Choroid plexus epithelial cell (primary cell): Measurements from ENCODE around the gene DLGAP1.

Experiments used
- DNase-seq: peaks from one replicate; pipeline ENCODE4 v3.0.0-alpha.2; 2010; ENCODE audit warnings: low read depth
- H3K4me3 ChIP-seq: 2 replicates; pipeline ENCODE4 v1.5.1; 2011; ENCODE audit warnings: low read depth, mild to moderate bottlenecking, control low read depth, low read length, moderate library complexity
- CTCF ChIP-seq: conservative IDR thresholded peaks from 2 replicates; pipeline ENCODE4 v1.5.1; 2011; ENCODE audit warnings: low read depth, mild to moderate bottlenecking, control low read depth, inconsistent platforms, low read length, moderate library complexity

Gene DLGAP1

DNA sequence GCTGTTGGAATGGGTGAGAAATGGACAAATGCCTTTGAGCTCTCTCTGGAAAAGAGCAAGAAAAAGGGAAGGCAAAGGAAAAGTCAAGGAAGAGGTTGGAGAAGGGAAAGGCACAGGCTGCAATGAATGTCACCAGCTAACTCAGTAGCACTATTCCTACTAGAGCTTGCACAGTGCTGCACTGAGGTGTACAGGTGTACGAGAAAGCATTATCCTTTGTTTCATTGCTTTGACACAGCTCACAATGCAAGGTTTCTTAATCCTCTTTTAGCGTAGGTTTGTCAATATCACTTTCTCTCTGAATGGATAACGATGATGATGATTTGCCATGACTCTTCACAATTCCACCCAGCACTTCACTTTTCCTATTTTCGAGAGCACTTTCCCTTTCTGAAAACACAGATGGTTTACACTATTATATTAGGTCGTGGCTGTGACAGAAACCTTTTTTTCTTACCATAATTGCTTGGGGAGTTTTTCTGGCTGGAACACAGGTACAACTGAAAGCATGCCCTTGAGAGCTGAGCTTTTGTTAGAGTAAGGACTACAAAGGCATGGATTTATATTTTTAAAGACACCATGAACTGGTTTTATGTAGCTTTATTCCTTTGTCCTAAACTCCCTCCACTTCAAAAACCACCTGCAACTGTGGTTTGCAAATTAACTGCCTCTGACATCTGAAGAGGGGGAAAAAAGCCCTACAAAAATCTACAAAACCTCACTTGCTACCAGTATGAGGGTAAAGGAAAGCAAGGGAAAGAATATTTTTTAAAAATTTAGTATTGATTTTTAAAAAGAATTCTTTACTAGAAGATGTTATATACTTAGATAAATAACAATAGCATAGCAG is 739.7 kb downstream of the DLGAP1 start:
- no peak for TF ChIP-seq CTCF
- H3K4me3 ChIP-seq = no peak overlapping the region
- DNase-seq = no peak

GRCh38 chr18:3713708-3714107 is 741.4 kb downstream of the DLGAP1 start:
- DNase-seq = no peak
- no peak for TF ChIP-seq CTCF
- H3K4me3 ChIP-seq = no peak overlapping the region

DNA sequence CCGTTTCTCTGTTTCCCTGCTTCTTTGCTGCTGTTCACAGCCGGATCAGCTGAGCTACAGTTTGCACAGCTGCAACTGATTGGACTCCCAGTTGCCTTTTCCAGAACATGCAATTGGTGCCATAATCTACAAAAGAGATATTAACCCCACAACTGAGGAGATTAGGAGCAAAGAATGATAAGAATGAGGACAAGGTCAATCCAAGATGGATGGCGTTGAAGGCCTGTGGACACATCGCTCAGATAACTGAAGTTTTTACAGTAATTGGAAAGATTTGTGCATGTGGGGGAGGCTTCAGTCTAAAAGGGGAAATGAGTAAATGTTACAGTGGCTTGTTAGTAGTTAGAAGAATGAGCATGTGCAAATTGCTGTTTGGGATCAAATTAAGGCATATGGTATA is 741.9 kb downstream of the DLGAP1 start:
- DNase-seq = no peak
- no peak for TF ChIP-seq CTCF
- H3K4me3 ChIP-seq = no peak overlapping the region

- no peak overlapping the region for H3K4me3 ChIP-seq
- no peak for DNase-seq
- TF ChIP-seq CTCF = no peak
Observed at GRCh38 chr18:3712491-3712890, 742.6 kb downstream of the DLGAP1 start.

- H3K4me3 ChIP-seq = no peak overlapping the region
- TF ChIP-seq CTCF = no peak
- no peak for DNase-seq
Observed at GRCh38 chr18:3710712-3711301, 744.3 kb downstream of the DLGAP1 start.

- H3K4me3 ChIP-seq = no peak overlapping the region
- TF ChIP-seq CTCF = no peak
- no peak for DNase-seq
Observed at GRCh38 chr18:3709205-3709604, 745.9 kb downstream of the DLGAP1 start.
